Measurements from ENCODE around the gene KCTD2.

- TF ChIP-seq POLR2A (IDR thresholded peaks at IDR 0.05) (no peak), CTCF (IDR thresholded peaks at IDR 0.05) (peak in 2 of 4 experiments; percentile 39 to 59), POLR2AphosphoS5 (IDR thresholded peaks at IDR 0.05) (no peak)
Measured at GRCh38 chr17:75069783-75070182, 22.8 kb downstream of the KCTD2 start.
